H9 (cell line): ENCODE data around the gene TKFC. TPM values are rescaled to one million over a fixed set of nuclear protein-coding genes. Genes with fewer than 3 reads are reported as not detected.

Experiments
- DNase-seq: peaks from one replicate; pipeline ENCODE4 v3.0.0-alpha.2; 2017
- H2AFZ ChIP-seq: one replicate; pipeline ENCODE4 v1.6.1; 2013; ENCODE audit warnings: mild to moderate bottlenecking, low read length, control low read depth, moderate library complexity
- H2AK5ac ChIP-seq: 2 replicates; pipeline ENCODE4 v1.6.1; 2013; ENCODE audit warnings: low read length, control low read depth, mixed read lengths; ENCODE audit not compliant: insufficient read length
- H2BK120ac ChIP-seq: one replicate; pipeline ENCODE4 v1.6.1; 2013; ENCODE audit warnings: low read depth, mild to moderate bottlenecking, low read length, control low read depth, inconsistent platforms; ENCODE audit not compliant: poor library complexity, severe bottlenecking
- H2BK12ac ChIP-seq: 2 replicates; pipeline ENCODE4 v1.6.1; 2013; ENCODE audit warnings: low read length, control low read depth, mixed read lengths, low read depth; ENCODE audit not compliant: insufficient read length
- H2BK15ac ChIP-seq: 2 replicates; pipeline ENCODE4 v1.6.1; 2013; ENCODE audit warnings: low read depth, low read length, control low read depth
- H2BK20ac ChIP-seq: one replicate; pipeline ENCODE4 v1.6.1; 2013; ENCODE audit warnings: low read depth, mild to moderate bottlenecking, low read length, control low read depth, inconsistent platforms; ENCODE audit not compliant: poor library complexity, severe bottlenecking
- H2BK5ac ChIP-seq: 2 replicates; pipeline ENCODE4 v1.6.1; 2013; ENCODE audit warnings: low read length, control low read depth, mixed read lengths; ENCODE audit not compliant: insufficient read length
- H3K14ac ChIP-seq: 2 replicates; pipeline ENCODE4 v1.6.1; 2013; ENCODE audit warnings: low read length, control low read depth; ENCODE audit not compliant: insufficient read depth
- H3K18ac ChIP-seq: 2 replicates; pipeline ENCODE4 v1.6.1; 2013; ENCODE audit warnings: low read depth, mild to moderate bottlenecking, mixed read lengths, low read length, control low read depth; ENCODE audit not compliant: insufficient read length
- H3K23ac ChIP-seq: 2 replicates; pipeline ENCODE4 v1.6.1; 2013; ENCODE audit warnings: low read length, control low read depth, mixed read lengths, low read depth; ENCODE audit not compliant: insufficient read length
- H3K23me2 ChIP-seq: 2 replicates; pipeline ENCODE4 v1.6.1; 2013; ENCODE audit warnings: low read depth, mild to moderate bottlenecking, mixed read lengths, low read length, control low read depth; ENCODE audit not compliant: insufficient read length, poor library complexity, severe bottlenecking
- H3K27ac ChIP-seq: 2 replicates; pipeline ENCODE4 v1.5.1; 2013; ENCODE audit warnings: low read length, control low read depth, mixed read lengths, low read depth; ENCODE audit not compliant: insufficient read length
- H3K27me3 ChIP-seq: 2 replicates; pipeline ENCODE4 v1.6.1; 2013; ENCODE audit warnings: low read length, control low read depth, inconsistent platforms; ENCODE audit not compliant: insufficient read depth
- H3K4ac ChIP-seq: 2 replicates; pipeline ENCODE4 v1.6.1; 2013; ENCODE audit warnings: low read depth, mild to moderate bottlenecking, control low read depth, inconsistent platforms, low read length, moderate library complexity
- H3K4me1 ChIP-seq: 2 replicates; pipeline ENCODE4 v1.6.1; 2013; ENCODE audit warnings: low read length, control low read depth, inconsistent platforms; ENCODE audit not compliant: insufficient read depth
- H3K4me2 ChIP-seq: 2 replicates; pipeline ENCODE4 v1.6.1; 2013; ENCODE audit warnings: low read length, control low read depth, mixed read lengths; ENCODE audit not compliant: insufficient read length, insufficient read depth
- H3K56ac ChIP-seq: 2 replicates; pipeline ENCODE4 v1.6.1; 2013; ENCODE audit warnings: low read depth, mild to moderate bottlenecking, mixed read lengths, low read length, control low read depth; ENCODE audit not compliant: insufficient read length
- H3K79me1 ChIP-seq: 2 replicates; pipeline ENCODE4 v1.6.1; 2013; ENCODE audit warnings: low read depth, mild to moderate bottlenecking, moderate library complexity, low read length, control low read depth, inconsistent platforms; ENCODE audit not compliant: insufficient read depth, poor library complexity, severe bottlenecking
- H3K79me2 ChIP-seq: 2 replicates; pipeline ENCODE4 v1.6.1; 2013; ENCODE audit warnings: low read length, control low read depth, inconsistent platforms; ENCODE audit not compliant: insufficient read depth
- H3K9ac ChIP-seq: 2 replicates; pipeline ENCODE4 v1.6.1; 2013; ENCODE audit warnings: low read length, control low read depth, mixed read lengths; ENCODE audit not compliant: insufficient read length; ENCODE audit errors: extremely low read depth
- H3K9me3 ChIP-seq: one replicate; pipeline ENCODE4 v1.6.1; 2013; ENCODE audit warnings: low read depth, low read length, inconsistent platforms; ENCODE audit not compliant: control insufficient read depth
- H3T11ph ChIP-seq: one replicate; pipeline ENCODE4 v1.6.1; 2013; ENCODE audit warnings: mild to moderate bottlenecking, low read length, control low read depth, inconsistent platforms
- H4K20me1 ChIP-seq: one replicate; pipeline ENCODE4 v1.6.1; 2013; ENCODE audit not compliant: control insufficient read depth, insufficient read length, insufficient read depth
- H4K5ac ChIP-seq: 2 replicates; pipeline ENCODE4 v1.6.1; 2013; ENCODE audit warnings: low read depth, mild to moderate bottlenecking, mixed read lengths, low read length, control low read depth; ENCODE audit not compliant: insufficient read length
- H4K8ac ChIP-seq: replicated peaks from 2 replicates; pipeline ENCODE4 v1.6.1; 2013; ENCODE audit warnings: low read length, control low read depth, mixed read lengths, low read depth; ENCODE audit not compliant: insufficient read length
- H4K91ac ChIP-seq: 2 replicates; pipeline ENCODE4 v1.6.1; 2013; ENCODE audit warnings: low read depth, mild to moderate bottlenecking, moderate library complexity, mixed read lengths, low read length, control low read depth; ENCODE audit not compliant: insufficient read length
- H3K27ac Mint-ChIP-seq, 3 experiments: 2 replicates in 2 of 3; 3 replicates in 1 of 3; pipeline ENCODE4 v1.8.0; 2020 to 2021; ENCODE audit warnings: mixed read lengths in 3 of 3, mild to moderate bottlenecking in 1 of 3, moderate library complexity in 1 of 3
- H3K27me3 Mint-ChIP-seq: 2 replicates; pipeline ENCODE4 v1.8.0; 2021; ENCODE audit warnings: low read depth, mild to moderate bottlenecking, moderate library complexity, mixed read lengths
- H3K36me3 Mint-ChIP-seq, 3 experiments: 2 replicates in 2 of 3; 3 replicates in 1 of 3; pipeline ENCODE4 v1.8.0; 2020 to 2021; ENCODE audit warnings: low read depth in 3 of 3, mixed read lengths in 3 of 3; ENCODE audit not compliant: insufficient read depth in 1 of 3
- H3K4me1 Mint-ChIP-seq, 2 experiments: 2 replicates each; pipeline ENCODE4 v1.8.0; 2020; ENCODE audit warnings: mixed read lengths in 2 of 2
- H3K4me3 Mint-ChIP-seq, 2 experiments: 2 replicates in 1 of 2; 3 replicates in 1 of 2; pipeline ENCODE4 v1.8.0; 2020 to 2021; ENCODE audit warnings: mild to moderate bottlenecking in 2 of 2, mixed read lengths in 2 of 2, moderate library complexity in 1 of 2
- H3K9me3 Mint-ChIP-seq, 2 experiments: 2 replicates in 1 of 2; 3 replicates in 1 of 2; pipeline ENCODE4 v1.8.0; 2020; ENCODE audit warnings: mild to moderate bottlenecking in 2 of 2, mixed read lengths in 2 of 2, moderate library complexity in 1 of 2
- WGBS: extraction: QIAGEN DNeasy Blood & Tissue Kit; methylation state at CpG from one replicate; pipeline ENCODE4 v1.1.7; 2013; ENCODE audit warnings: missing lambda C conversion rate, low lambda C conversion rate, mixed read lengths; ENCODE audit not compliant: insufficient read length; ENCODE audit errors: extremely low coverage; 5-methylcytosine and 5-hydroxymethylcytosine counted together
- total RNA-seq: library from RNA; stranded (reverse); gene quantifications from 2 replicates; pipeline ENCODE4 v1.2.1, GENCODE V29; 2021
- TF ChIP-seq, protein P1 (sequence below): fragments of 200-600 bp; sonication (generic); conservative IDR thresholded peaks from 3 replicates; pipeline ENCODE4 v1.8.0; 2021; ENCODE audit warnings: antibody characterized with exemption, mild to moderate bottlenecking

TKFC gene
- total RNA-seq, 1 experiment from 2014 or later: 59.0 TPM

- no peak overlapping the region for H3T11ph ChIP-seq
- H3K4me1 ChIP-seq: no peaks in the 10 kb centered on the region
- H4K20me1 ChIP-seq: no peaks in the 10 kb centered on the region
- no peak overlapping the region for H2AFZ ChIP-seq
- H3K27me3 ChIP-seq: no peaks in the 10 kb centered on the region
- no peak overlapping the region for H3K9ac ChIP-seq
- H3K27ac Mint-ChIP-seq: peak overlapping the region in 1 of 3 experiments; percentile 79; a peak in 1 of 7 replicates
- no peak overlapping the region for H2BK5ac ChIP-seq
- no peak overlapping the region for H3K4me3 Mint-ChIP-seq
- no peak overlapping the region for H3K56ac ChIP-seq
- peaks cover 13 to 23% of the 10 kb centered on the region in 2 experiments for H3K4me1 Mint-ChIP-seq
- no peak overlapping the region for H2BK12ac ChIP-seq
- no peak overlapping the region for H4K91ac ChIP-seq
- no peak overlapping the region for H3K14ac ChIP-seq
- H4K5ac ChIP-seq: no peak overlapping the region
- no peak overlapping the region for H2BK20ac ChIP-seq
- no peaks in the 10 kb centered on the region for H3K79me1 ChIP-seq
- no peak for DNase-seq
- no peaks in the 10 kb centered on the region; a peak in 1 of 5 replicates for H3K9me3 Mint-ChIP-seq
- H3K79me2 ChIP-seq: peaks cover 2% of the 10 kb centered on the region; the same call in 1 of the 2 replicates
- H3K27me3 Mint-ChIP-seq: no peaks in the 10 kb centered on the region
- no peak overlapping the region for H3K23ac ChIP-seq
- no CpG with 5 or more reads among the region's 11 CpGs for WGBS
- no peak overlapping the region for H3K4ac ChIP-seq
- no peak overlapping the region for H2BK15ac ChIP-seq
- no peak overlapping the region for H2AK5ac ChIP-seq
- H3K23me2 ChIP-seq: peaks cover 6% of the 10 kb centered on the region
- no peak overlapping the region for H4K8ac ChIP-seq
- H3K36me3 Mint-ChIP-seq: peaks cover 2 to 9% (median 2%) of the 10 kb centered on the region in 3 experiments
- H2BK120ac ChIP-seq: no peak overlapping the region
- no peaks in the 10 kb centered on the region for H3K9me3 ChIP-seq
- no peak overlapping the region for H3K27ac ChIP-seq
- no peak overlapping the region for H3K4me2 ChIP-seq
- no peak overlapping the region for H3K18ac ChIP-seq
- TF ChIP-seq, protein P1, sequence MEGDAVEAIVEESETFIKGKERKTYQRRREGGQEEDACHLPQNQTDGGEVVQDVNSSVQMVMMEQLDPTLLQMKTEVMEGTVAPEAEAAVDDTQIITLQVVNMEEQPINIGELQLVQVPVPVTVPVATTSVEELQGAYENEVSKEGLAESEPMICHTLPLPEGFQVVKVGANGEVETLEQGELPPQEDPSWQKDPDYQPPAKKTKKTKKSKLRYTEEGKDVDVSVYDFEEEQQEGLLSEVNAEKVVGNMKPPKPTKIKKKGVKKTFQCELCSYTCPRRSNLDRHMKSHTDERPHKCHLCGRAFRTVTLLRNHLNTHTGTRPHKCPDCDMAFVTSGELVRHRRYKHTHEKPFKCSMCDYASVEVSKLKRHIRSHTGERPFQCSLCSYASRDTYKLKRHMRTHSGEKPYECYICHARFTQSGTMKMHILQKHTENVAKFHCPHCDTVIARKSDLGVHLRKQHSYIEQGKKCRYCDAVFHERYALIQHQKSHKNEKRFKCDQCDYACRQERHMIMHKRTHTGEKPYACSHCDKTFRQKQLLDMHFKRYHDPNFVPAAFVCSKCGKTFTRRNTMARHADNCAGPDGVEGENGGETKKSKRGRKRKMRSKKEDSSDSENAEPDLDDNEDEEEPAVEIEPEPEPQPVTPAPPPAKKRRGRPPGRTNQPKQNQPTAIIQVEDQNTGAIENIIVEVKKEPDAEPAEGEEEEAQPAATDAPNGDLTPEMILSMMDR: no peak
Measured at GRCh38 chr11:61358566-61358965, 25.5 kb downstream of the TKFC start.
